Measurements from ENCODE around the gene CACNA1B.

The CACNA1B gene

GRCh38 chr9:138058181-138058580 is 180.6 kb downstream of the CACNA1B start:
- no peak for DNase-seq

GRCh38 chr9:138059196-138059595 is 181.6 kb downstream of the CACNA1B start:
- no peak for DNase-seq

GRCh38 chr9:138060365-138060764 is 182.8 kb downstream of the CACNA1B start:
- DNase-seq = no peak

- no peak for DNase-seq
These were observed 183.3 kb downstream of the CACNA1B start for GRCh38 chr9:138060881-138061280.

- no peak for DNase-seq
These were observed 184.0 kb downstream of the CACNA1B start for GRCh38 chr9:138061631-138062030.

- DNase-seq = no peak
These were observed 184.6 kb downstream of the CACNA1B start for GRCh38 chr9:138062196-138062595.

GRCh38 chr9:138063033-138063432 is 185.5 kb downstream of the CACNA1B start:
- no peak for DNase-seq

- DNase-seq = no peak
These were observed 186.2 kb downstream of the CACNA1B start for GRCh38 chr9:138063785-138064184.

GRCh38 chr9:138064547-138064946 is 187.0 kb downstream of the CACNA1B start:
- DNase-seq = no peak

- DNase-seq = no peak
These were observed 187.7 kb downstream of the CACNA1B start for GRCh38 chr9:138065287-138065686.

- no peak for DNase-seq
These were observed 188.5 kb downstream of the CACNA1B start for GRCh38 chr9:138066049-138066448.

GRCh38 chr9:138067613-138068367 is 190.2 kb downstream of the CACNA1B start:
- no peak for DNase-seq

GRCh38 chr9:138068601-138069035 is 191.0 kb downstream of the CACNA1B start:
- no peak for DNase-seq

GRCh38 chr9:138069731-138070456 is 192.3 kb downstream of the CACNA1B start:
- no peak for DNase-seq

- no peak for DNase-seq
These were observed 193.2 kb downstream of the CACNA1B start for GRCh38 chr9:138070815-138071214.

- no peak for DNase-seq
These were observed 193.7 kb downstream of the CACNA1B start for GRCh38 chr9:138071292-138071691.

- DNase-seq = no peak
These were observed 194.1 kb downstream of the CACNA1B start for GRCh38 chr9:138071731-138072130.

GRCh38 chr9:138072161-138072842 is 194.7 kb downstream of the CACNA1B start:
- DNase-seq = no peak

GRCh38 chr9:138072897-138073296 is 195.3 kb downstream of the CACNA1B start:
- no peak for DNase-seq

GRCh38 chr9:138073408-138073807 is 195.8 kb downstream of the CACNA1B start:
- no peak for DNase-seq

GRCh38 chr9:138073808-138074207 is 196.2 kb downstream of the CACNA1B start:
- no peak for DNase-seq

GRCh38 chr9:138074516-138074915 is 196.9 kb downstream of the CACNA1B start:
- DNase-seq = no peak

- DNase-seq = no peak
These were observed 197.9 kb downstream of the CACNA1B start for GRCh38 chr9:138075496-138075895.
